A549 (cell line): ENCODE measurements around the gene SPIRE2. TPM values are rescaled to one million over a fixed set of nuclear protein-coding genes. Genes with fewer than 3 reads are reported as not detected.
A peak's percentile ranks its signal among the peaks of the same experiment; 100 is the strongest.

Experiments used
- ATAC-seq, 2 experiments: fragments of 200-7000 bp in 1 of 2; fragments of >200 bp in 1 of 2; cut with Nextera tagmentation in 1 of 2; cut with Tn5 transposase in 1 of 2; 3 replicates each; pipeline versions ENCODE4 v1.8.0 to v1.9.1; 2018 to 2020; ENCODE audit warnings: mild to moderate bottlenecking in 1 of 2, moderate library complexity in 1 of 2
- CTCF ChIA-PET: fragments of 300-600 bp; sonication (Branson Sonifier 250); formaldehyde crosslinking; extraction: SDS; loops from one replicate; lab custom pipeline; 2021; ENCODE audit warnings: antibody characterized with exemption, inconsistent platforms; lab: Yijun Ruan, JAX
- POLR2A ChIA-PET: fragments of 350-600 bp; formaldehyde crosslinking; extraction: SDS; loops from one replicate; lab custom pipeline; 2021; ENCODE audit warnings: antibody characterized with exemption, inconsistent platforms; lab: Yijun Ruan, JAX
- DNase-seq, 2 experiments: peaks; one replicate each; pipeline versions ENCODE4 v3.0.0 to v3.0.0-alpha.2; 2011 to 2016; ENCODE audit warnings: low read depth in 1 of 2, low spot score in 1 of 2
- FAIRE-seq: peaks from 2 replicates; lab custom pipeline; 2011; peaks lifted over from hg19 to GRCh38; lab: Jason Lieb, UNC
- H3K27ac ChIP-seq, 2 experiments: fragments of >200 bp; sonication (Bioruptor Twin); formaldehyde crosslinking; 3 replicates each; pipeline ENCODE4 v1.5.1; 2016 to 2017
- H3K4me1 ChIP-seq: fragments of >200 bp; sonication (Bioruptor Twin); formaldehyde crosslinking; 3 replicates; pipeline ENCODE4 v1.6.1; 2016
- H3K4me2 ChIP-seq: fragments of >200 bp; sonication (Bioruptor Twin); formaldehyde crosslinking; 3 replicates; pipeline ENCODE4 v1.6.1; 2016
- H3K4me3 ChIP-seq: fragments of >200 bp; sonication (Bioruptor Twin); formaldehyde crosslinking; 3 replicates; pipeline ENCODE4 v1.5.1; 2016
- H3K9me3 ChIP-seq: fragments of >200 bp; sonication (Bioruptor Twin); formaldehyde crosslinking; 3 replicates; pipeline ENCODE4 v1.6.1; 2016
- BHLHE40 ChIP-seq: IDR thresholded peaks from 2 replicates; pipeline ENCODE4 v1.6.1; 2012; ENCODE audit warnings: low read depth, low read length, inconsistent platforms
- EP300 ChIP-seq, 2 experiments: fragments of >200 bp; sonication (Bioruptor Twin); formaldehyde crosslinking; IDR thresholded peaks; 2 replicates in 1 of 2; 3 replicates in 1 of 2; pipeline ENCODE4 v1.6.1; 2016 to 2017
- FOSL2 ChIP-seq, 2 experiments: fragments of 450-650 bp in 1 of 2; fragments of >200 bp in 1 of 2; sonication (Bioruptor Twin) in 1 of 2; formaldehyde crosslinking; IDR thresholded peaks; 2 replicates each; pipeline versions ENCODE4 v1.5.0 to v1.6.1; 2016 to 2020; ENCODE audit warnings: mild to moderate bottlenecking in 1 of 2, moderate library complexity in 1 of 2
- HDAC2 ChIP-seq: fragments of 200-600 bp; sonication (generic); IDR thresholded peaks from 2 replicates; pipeline ENCODE4 v1.6.1; 2016
- HEYL ChIP-seq: fragments of 250-450 bp; sonication (Bioruptor Pico); IDR thresholded peaks from 2 replicates; pipeline ENCODE4 v1.8.0; 2021; ENCODE audit warnings: mild to moderate bottlenecking, moderate library complexity
- HOXA7 ChIP-seq: fragments of 250-450 bp; sonication (Bioruptor Pico); IDR thresholded peaks from 2 replicates; pipeline ENCODE4 v1.5.0; 2020; ENCODE audit warnings: mild to moderate bottlenecking, moderate library complexity
- KDM1A ChIP-seq: fragments of 200-600 bp; sonication (generic); IDR thresholded peaks from 2 replicates; pipeline ENCODE4 v1.6.1; 2016; ENCODE audit warnings: low read depth, mild to moderate bottlenecking
- KDM5A ChIP-seq: fragments of 200-600 bp; sonication (generic); IDR thresholded peaks from 2 replicates; pipeline ENCODE4 v1.6.1; 2016; ENCODE audit warnings: antibody characterized with exemption, mild to moderate bottlenecking
- NFE2L2 ChIP-seq: fragments of 150-350 bp; conservative IDR thresholded peaks from 2 replicates; pipeline ENCODE4 v1.6.1; 2014; ENCODE audit warnings: low read length
- SMC3 ChIP-seq: fragments of >200 bp; sonication (Bioruptor Twin); formaldehyde crosslinking; IDR thresholded peaks from 3 replicates; pipeline ENCODE4 v1.6.1; 2018; ENCODE audit warnings: inconsistent platforms
- SREBF2 ChIP-seq: fragments of 450-650 bp; IDR thresholded peaks from 2 replicates; pipeline ENCODE4 v1.6.1; 2014; ENCODE audit warnings: mild to moderate bottlenecking, moderate library complexity
- TFCP2L1 ChIP-seq: fragments of 250-450 bp; sonication (Bioruptor Pico); IDR thresholded peaks from 2 replicates; pipeline ENCODE4 v1.5.0; 2021; ENCODE audit warnings: mild to moderate bottlenecking
- ZFP36 ChIP-seq: fragments of 450-650 bp; IDR thresholded peaks from 2 replicates; pipeline ENCODE4 v1.6.1; 2014; ENCODE audit warnings: borderline replicate concordance; ENCODE audit not compliant: partially characterized antibody
- ZNF302 ChIP-seq: fragments of 250-450 bp; sonication (Bioruptor Pico); IDR thresholded peaks from 2 replicates; pipeline ENCODE4 v1.9.0; 2021; ENCODE audit warnings: inconsistent platforms, mild to moderate bottlenecking, moderate library complexity
- WGBS: methylation state at CpG from one replicate; pipeline ENCODE4 v1.1.6; 2017; ENCODE audit errors: missing lambda C conversion rate; 5-methylcytosine and 5-hydroxymethylcytosine counted together
- polyA plus RNA-seq, 4 experiments: library from polyadenylated mRNA; depleted of rRNA in 3 of 4; stranded (reverse); fragments of >200 nt; fragmentation: RNase III in 1 of 4; extraction: RNeasy Plus Mini Kit Qiagen cat#74134 plus additional on column Dnase treatment in 1 of 4; gene quantifications; 2 replicates in 3 of 4; 3 replicates in 1 of 4; pipeline ENCODE4 v1.2.3, GENCODE V29; 2011 to 2017
- TF ChIP-seq, protein P1 (sequence below): fragments of 450-650 bp; IDR thresholded peaks from 2 replicates; pipeline ENCODE4 v1.6.1; 2014; ENCODE audit warnings: antibody characterized with exemption
- TF ChIP-seq, protein P2 (sequence below): fragments of 250-450 bp; sonication (Bioruptor Pico); IDR thresholded peaks from 2 replicates; pipeline ENCODE4 v1.5.0; 2020; ENCODE audit warnings: low read depth, mild to moderate bottlenecking, moderate library complexity
- TF ChIP-seq, protein P3 (sequence below): fragments of >200 bp; sonication (Bioruptor Twin); formaldehyde crosslinking; IDR thresholded peaks from 3 replicates; pipeline ENCODE4 v1.6.1; 2016
- TF ChIP-seq, protein P4 (sequence below): fragments of 250-450 bp; sonication (Bioruptor Pico); IDR thresholded peaks from 2 replicates; pipeline ENCODE4 v1.5.0; 2021; ENCODE audit warnings: mild to moderate bottlenecking, moderate library complexity, borderline replicate concordance
- TF ChIP-seq, protein P5 (sequence below): fragments of >200 bp; sonication (Bioruptor Twin); formaldehyde crosslinking; IDR thresholded peaks from 2 replicates; pipeline ENCODE4 v1.6.1; 2016
- TF ChIP-seq, protein P6 (sequence below): fragments of >200 bp; sonication (Bioruptor Twin); formaldehyde crosslinking; IDR thresholded peaks from 3 replicates; pipeline ENCODE4 v1.5.1; 2016

SPIRE2 gene
- polyA plus RNA-seq, 2 of the 4 experiments (the other 2 are of a cell fraction): 6.0 to 9.9 TPM

DNA sequence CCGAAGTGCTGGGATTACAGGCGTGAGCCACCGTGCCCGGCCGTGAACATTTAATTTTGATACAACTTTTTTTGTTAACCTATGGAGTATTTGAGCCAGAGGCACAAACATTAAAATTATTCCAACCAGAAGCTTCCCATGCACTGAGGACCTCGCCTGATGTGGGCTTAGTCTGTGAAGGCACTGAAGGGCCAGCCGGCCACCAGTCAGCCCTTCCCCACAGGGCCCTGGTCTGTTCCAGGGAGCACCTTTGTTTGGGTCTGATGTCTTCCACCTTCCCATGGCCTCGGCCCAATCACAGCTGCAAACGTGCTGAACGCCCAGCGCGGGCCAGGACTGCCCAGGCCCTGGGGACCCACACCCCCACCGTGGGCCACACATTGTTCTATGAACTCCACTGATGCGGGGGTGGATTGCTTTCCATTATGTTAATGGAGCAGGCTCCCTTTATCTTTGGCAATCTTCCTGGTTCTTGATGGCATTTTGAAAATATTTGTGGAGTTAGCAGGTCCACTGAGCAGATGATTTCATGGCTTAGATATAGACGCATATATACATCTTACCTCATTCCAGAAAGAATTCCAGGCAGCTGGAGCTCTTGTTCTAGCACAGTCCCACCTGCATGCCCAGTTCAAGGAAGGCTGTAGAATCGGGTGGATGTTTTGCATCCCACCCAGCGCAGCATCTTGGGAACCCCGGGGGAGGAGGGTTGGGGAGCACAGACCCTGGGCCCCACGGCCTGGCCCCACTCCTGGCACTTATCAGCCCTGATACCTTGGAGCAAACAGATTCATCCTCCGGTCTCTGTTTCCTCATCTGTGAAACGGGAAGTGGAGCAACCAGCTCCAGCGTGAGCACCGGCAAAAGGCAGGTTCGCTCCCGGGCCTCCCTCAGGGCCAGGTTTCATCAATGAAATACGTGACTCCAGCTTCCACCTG lies 14.5 kb downstream of the SPIRE2 start:
- H3K4me3 ChIP-seq: no peak overlapping the region
- peak in 1 of 2 experiments; percentile 11; a peak in 1 of 6 replicates for ATAC-seq

More for the DNA sequence above, 14.5 kb downstream of the SPIRE2 start:
- CTCF ChIA-PET: interaction anchor here (1.0 to 5.5 kb wide), 5 partner anchors 10 to 102 kb away, joined by 3 to 31 read pairs (median 4); no protein-coding TSS in a partner anchor
- FAIRE-seq (no peak), DNase-seq (no peak)
- 87% methylated on average over 26 of the region's 26 CpGs for WGBS
- Histone ChIP-seq H3K4me2 (no peak overlapping the region), H3K4me1 (peaks cover 8% of the 10 kb centered on the region), H3K27ac (no peak overlapping the region), H3K9me3 (no peaks in the 10 kb centered on the region)
- TF ChIP-seq, protein P1, sequence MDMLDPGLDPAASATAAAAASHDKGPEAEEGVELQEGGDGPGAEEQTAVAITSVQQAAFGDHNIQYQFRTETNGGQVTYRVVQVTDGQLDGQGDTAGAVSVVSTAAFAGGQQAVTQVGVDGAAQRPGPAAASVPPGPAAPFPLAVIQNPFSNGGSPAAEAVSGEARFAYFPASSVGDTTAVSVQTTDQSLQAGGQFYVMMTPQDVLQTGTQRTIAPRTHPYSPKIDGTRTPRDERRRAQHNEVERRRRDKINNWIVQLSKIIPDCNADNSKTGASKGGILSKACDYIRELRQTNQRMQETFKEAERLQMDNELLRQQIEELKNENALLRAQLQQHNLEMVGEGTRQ: no peak
- TF ChIP-seq HEYL (CRISPR knock-in tag) (no peak), NFE2L2 (no peak), FOSL2 (IDR thresholded peaks at IDR 0.05) (no peak), FOSL2 (CRISPR knock-in tag; IDR thresholded peaks at IDR 0.05) (no peak), ZFP36 (no peak), EP300 (IDR thresholded peaks at IDR 0.05) (no peak), KDM5A (no peak), KDM1A (no peak), TFCP2L1 (CRISPR knock-in tag) (no peak), SREBF2 (no peak), ZNF302 (no peak), HOXA7 (no peak), SMC3 (no peak), HDAC2 (no peak), BHLHE40 (no peak)
- TF ChIP-seq, protein P2, sequence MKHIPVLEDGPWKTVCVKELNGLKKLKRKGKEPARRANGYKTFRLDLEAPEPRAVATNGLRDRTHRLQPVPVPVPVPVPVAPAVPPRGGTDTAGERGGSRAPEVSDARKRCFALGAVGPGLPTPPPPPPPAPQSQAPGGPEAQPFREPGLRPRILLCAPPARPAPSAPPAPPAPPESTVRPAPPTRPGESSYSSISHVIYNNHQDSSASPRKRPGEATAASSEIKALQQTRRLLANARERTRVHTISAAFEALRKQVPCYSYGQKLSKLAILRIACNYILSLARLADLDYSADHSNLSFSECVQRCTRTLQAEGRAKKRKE: no peak
- TF ChIP-seq, protein P3, sequence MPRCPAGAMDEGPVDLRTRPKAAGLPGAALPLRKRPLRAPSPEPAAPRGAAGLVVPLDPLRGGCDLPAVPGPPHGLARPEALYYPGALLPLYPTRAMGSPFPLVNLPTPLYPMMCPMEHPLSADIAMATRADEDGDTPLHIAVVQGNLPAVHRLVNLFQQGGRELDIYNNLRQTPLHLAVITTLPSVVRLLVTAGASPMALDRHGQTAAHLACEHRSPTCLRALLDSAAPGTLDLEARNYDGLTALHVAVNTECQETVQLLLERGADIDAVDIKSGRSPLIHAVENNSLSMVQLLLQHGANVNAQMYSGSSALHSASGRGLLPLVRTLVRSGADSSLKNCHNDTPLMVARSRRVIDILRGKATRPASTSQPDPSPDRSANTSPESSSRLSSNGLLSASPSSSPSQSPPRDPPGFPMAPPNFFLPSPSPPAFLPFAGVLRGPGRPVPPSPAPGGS: no peak
- TF ChIP-seq, protein P4, sequence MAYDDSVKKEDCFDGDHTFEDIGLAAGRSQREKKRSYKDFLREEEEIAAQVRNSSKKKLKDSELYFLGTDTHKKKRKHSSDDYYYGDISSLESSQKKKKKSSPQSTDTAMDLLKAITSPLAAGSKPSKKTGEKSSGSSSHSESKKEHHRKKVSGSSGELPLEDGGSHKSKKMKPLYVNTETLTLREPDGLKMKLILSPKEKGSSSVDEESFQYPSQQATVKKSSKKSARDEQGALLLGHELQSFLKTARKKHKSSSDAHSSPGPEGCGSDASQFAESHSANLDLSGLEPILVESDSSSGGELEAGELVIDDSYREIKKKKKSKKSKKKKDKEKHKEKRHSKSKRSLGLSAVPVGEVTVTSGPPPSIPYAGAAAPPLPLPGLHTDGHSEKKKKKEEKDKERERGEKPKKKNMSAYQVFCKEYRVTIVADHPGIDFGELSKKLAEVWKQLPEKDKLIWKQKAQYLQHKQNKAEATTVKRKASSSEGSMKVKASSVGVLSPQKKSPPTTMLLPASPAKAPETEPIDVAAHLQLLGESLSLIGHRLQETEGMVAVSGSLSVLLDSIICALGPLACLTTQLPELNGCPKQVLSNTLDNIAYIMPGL (CRISPR knock-in tag): no peak
- TF ChIP-seq, protein P5, sequence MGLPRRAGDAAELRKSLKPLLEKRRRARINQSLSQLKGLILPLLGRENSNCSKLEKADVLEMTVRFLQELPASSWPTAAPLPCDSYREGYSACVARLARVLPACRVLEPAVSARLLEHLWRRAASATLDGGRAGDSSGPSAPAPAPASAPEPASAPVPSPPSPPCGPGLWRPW: no peak
- TF ChIP-seq, protein P6, sequence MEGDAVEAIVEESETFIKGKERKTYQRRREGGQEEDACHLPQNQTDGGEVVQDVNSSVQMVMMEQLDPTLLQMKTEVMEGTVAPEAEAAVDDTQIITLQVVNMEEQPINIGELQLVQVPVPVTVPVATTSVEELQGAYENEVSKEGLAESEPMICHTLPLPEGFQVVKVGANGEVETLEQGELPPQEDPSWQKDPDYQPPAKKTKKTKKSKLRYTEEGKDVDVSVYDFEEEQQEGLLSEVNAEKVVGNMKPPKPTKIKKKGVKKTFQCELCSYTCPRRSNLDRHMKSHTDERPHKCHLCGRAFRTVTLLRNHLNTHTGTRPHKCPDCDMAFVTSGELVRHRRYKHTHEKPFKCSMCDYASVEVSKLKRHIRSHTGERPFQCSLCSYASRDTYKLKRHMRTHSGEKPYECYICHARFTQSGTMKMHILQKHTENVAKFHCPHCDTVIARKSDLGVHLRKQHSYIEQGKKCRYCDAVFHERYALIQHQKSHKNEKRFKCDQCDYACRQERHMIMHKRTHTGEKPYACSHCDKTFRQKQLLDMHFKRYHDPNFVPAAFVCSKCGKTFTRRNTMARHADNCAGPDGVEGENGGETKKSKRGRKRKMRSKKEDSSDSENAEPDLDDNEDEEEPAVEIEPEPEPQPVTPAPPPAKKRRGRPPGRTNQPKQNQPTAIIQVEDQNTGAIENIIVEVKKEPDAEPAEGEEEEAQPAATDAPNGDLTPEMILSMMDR: no peak
- POLR2A ChIA-PET: interaction anchor here (0.7 kb wide), 1 partner anchor 53 kb away, joined by 5 read pairs; no protein-coding TSS in a partner anchor
